GM21381 (cell line): ENCODE results near the gene ZFHX3.
"Not testable (repeated sequence)": the region's sequence is repeated elsewhere in the genome, so short reads cannot be mapped to it uniquely, and the experiment has no call there.

Source experiments
- ATAC-seq: cut with Tn5 transposase; IDR thresholded peaks from one replicate; pipeline ENCODE4 v1.9.1; 2021; ENCODE audit warnings: mild to moderate bottlenecking, moderate library complexity; ENCODE audit not compliant: unreplicated experiment

ZFHX3 gene

GRCh38 chr16:73023752-73024570 lies 24.0 kb downstream of the ZFHX3 start:
- no peak for ATAC-seq

DNA sequence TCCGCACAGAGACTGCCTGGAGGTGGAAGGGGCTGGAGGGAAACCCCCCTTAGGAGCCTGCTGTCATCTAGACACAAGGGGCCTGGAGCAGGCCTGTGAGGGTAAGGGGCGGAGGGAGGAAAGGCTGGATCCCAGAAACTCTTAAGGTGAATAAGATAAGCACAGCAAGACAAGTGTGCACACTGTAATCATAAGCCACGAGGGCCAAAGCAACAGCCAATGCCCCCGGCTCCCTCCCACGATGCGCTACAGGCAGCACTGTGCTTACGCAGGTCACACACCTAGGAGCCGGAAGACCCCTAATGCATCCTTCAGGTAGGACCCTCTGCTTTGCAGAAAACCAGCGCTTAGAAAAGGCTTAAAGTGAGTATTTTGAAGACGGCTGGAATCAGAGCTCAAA lies 24.6 kb downstream of the ZFHX3 start:
- ATAC-seq: no peak

- no peak for ATAC-seq
Measured at GRCh38 chr16:73022534-73022933, 25.4 kb downstream of the ZFHX3 start.

DNA sequence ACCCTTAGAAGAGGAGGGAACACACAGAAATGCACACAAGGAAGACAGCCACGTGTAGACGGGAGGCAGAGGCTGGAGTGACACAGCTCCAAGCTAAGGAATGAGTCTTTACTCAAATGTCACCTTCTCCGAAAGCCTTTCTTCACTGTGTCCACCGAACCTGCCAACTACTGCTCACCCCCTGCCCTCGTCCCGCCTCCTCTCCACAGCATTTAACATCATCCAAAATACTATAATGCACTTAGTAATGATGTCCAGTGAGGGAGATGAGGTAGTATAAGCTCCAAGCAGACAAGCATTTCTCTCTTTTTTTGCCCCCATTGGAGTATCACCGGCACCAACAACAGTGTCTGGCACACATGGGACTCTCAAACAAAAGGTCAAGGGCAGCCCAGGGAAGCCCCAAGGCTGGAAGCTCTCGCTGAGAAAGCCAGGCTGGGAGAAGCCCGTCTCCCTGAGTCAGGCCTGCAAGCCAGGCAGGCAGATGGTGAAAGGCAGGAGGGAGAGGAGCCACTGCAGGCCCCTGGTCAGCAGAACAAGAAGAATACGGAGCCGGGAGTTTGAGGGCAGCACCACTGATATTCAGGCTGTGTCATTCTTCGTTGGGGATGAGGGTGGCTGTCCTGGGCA lies 25.9 kb downstream of the ZFHX3 start:
- no peak for ATAC-seq

- no peak for ATAC-seq
Measured at GRCh38 chr16:73020409-73020884, 27.5 kb downstream of the ZFHX3 start.

DNA sequence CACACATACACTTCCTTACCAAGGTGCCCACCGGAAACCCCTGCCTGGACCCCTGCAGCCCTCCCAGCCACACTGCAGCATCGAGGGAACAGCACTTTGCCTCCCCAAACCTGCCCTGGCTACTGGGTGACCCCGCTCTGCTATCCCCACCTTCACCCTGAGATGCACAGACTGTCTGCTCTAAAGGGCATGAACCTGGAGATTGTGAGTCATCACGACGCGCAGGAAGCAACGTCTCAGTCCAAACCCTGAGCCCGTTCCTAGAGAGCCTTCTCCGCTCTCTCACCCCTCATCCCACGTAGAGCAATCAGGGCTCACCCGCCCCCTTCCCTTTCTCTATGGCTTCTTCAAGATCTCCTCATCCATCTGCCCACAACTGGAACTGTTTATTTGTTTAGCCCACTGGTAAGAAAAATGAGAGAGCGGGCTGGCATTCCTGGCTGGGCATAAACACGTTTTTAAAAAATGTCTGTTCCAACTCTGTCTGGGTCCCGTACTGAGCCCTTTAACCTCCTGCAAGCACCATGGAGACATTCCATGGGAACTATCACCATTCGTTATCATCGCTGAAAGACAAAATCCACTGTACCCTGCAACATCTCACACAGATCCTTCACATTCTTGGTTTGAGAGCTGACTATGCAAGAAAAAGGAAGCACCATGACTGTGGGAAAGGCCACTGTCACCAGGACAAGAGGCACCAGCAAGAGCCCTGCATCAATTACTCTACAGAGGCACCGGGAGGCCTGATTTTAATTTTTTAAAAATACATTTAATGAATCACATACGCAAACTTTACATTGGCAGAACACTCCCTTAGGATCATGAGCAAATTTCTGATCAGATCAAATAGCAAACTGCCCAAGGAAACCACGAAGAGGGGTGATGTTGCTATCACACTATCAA lies 28.2 kb downstream of the ZFHX3 start:
- no peak for ATAC-seq

- no peak for ATAC-seq
Measured at GRCh38 chr16:73018821-73019456, 29.0 kb downstream of the ZFHX3 start.

DNA sequence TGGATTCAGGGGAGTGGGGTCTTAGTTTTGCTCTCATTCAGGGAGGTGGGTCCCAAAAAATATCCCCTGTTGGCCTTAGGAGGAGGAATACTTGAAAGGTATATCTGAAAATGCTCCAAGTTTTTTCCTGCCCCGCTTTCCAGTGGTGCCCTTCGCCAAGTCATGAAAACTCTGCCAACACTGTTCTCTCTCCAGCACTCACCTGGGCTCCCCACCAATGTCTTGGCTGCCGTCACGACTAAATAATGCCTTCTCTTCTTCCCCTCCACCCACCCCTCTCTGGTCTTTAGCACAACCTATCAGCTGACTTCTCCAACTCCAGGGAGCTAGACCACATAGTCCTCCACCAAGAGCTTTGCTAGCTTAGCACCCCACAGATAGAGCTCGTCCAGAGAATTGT lies 30.6 kb downstream of the ZFHX3 start:
- ATAC-seq: no peak

DNA sequence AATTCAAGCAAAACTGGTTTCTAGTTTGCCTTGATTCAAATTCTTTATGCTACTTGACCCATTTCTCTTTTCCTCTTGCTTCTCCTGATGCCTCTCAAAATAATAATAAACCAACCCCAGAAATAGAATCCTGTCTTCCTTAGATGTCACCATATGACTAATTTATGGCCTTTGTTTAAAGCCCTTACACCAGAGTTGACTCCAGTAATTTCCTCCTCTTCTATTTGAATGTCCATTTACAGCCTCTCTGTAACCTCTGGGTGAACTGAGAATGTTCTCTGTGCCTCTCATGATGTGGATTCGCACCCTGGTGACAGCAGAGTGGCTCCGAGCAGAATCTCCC lies 31.5 kb downstream of the ZFHX3 start:
- ATAC-seq: no peak

DNA sequence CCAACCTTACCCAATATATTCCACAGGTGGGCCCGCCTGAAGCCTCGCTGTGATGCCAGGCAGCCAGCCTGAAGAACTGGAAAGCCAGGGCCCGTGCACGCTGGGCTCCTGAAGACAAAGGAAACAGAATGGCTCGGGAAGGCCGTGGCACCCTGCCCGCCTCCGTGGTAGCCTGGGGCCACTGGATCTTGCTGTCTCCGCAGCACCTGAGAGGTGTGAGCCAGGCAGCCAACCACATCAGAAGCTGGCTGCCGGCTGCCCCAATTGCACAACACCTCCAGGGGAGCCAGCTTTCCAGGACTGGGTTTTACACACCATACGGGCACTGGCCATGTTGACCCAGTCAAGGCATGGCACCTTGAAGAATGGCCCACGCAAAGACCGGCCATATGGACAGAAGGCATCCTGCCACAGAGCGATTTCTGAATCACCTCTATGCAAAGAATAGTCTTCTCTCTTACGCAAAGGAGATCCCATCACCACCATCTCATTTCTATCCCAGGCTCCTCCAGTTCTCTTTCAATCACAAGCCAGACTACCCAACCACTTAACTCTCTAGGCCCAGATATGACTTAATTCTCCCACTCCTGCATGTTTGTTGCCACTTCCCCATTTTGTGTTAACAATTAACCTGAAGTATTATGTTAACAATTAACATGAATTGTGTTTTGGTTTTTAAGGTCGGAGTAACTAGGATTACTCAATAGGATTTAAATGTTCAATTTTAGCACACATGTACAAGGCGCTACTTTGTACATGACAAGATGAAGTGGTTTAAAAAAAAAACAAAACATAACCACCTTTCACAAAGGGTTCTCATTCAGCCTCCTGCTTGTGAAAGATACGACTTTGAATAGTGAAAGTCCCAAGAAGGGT lies 32.1 kb downstream of the ZFHX3 start:
- ATAC-seq: peak; percentile 87

GRCh38 chr16:73014768-73015167 lies 33.2 kb downstream of the ZFHX3 start:
- no peak for ATAC-seq

DNA sequence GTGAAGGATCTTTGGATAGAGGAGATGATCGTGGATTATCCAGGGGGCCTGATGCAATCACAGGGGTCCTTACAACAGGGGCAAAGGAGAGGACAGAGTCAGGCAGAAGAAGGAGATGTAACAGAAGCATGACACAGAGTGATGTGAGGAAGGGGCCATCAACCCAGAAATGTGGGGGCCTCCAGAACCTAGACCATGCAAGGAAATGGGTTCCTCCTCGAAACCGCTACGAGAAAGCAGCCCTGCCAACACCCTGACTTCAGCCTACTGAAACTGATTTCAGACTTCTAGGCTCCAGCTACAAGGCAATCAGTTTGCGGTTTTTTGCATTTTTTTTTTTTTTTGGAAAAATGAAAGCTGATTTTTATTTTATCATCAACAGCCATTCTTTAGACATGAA lies 34.0 kb downstream of the ZFHX3 start:
- no peak for ATAC-seq

- ATAC-seq: no peak
Measured at GRCh38 chr16:73012341-73012740, 35.6 kb downstream of the ZFHX3 start.

DNA sequence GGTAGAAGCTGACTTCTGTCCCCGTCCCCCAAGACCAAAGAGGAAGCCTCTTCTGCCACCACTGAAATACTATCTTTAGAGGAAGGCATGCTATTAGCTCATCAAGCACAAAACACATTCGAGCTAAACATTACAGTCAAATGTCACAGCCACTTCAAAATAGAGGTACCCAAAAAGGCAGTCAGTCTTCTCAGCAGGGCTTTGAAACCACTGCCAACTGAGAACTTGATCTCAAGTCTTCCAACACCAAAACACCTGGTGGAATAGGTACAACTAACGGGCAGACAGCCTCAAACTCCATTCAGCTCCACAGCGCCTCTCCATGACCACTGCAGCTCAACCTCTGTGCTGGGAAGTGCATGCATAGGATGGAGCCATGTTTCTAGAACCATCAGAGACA lies 36.0 kb downstream of the ZFHX3 start:
- no peak for ATAC-seq

- no peak for ATAC-seq
Measured at GRCh38 chr16:73010150-73010676, 37.7 kb downstream of the ZFHX3 start.

DNA sequence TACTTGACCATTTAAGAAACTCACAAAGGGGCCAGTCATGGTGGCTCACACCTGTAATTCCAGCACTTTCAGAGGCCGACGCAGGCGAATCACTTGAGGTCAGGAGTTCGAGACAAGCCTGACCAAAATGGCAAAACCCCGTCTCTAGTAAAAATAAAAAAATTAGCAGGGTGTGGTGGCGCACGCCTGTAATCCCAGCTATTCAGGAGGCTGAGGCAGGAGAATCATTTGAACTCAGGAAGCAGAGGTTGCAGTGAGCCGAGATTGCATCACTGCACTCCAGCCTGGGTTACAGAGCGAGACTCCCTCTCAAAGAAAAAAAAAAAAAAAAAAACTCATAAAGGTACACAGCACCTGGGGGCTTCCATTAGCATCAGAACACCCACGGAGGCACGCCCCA lies 38.2 kb downstream of the ZFHX3 start:
- not testable (repeated sequence) for ATAC-seq

DNA sequence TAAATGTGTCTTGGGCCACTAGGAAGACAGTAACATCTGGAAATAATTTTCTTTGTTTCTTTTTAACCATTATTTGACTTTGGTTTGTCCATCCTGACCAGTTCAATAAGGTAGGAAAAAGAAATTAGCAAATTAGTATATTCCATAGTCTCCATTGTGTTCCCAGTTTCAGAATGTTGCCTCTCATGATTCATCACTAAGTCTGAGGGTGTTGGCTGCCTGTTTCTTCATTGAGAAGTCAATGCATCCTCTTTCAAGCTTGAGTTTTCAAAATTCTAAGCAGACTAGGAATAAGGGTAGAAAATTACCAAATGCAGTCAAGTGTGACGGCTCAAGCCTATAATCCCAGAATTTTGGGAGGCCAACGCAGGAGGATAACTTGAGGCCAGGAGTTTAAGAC lies 41.9 kb downstream of the ZFHX3 start:
- no peak for ATAC-seq

GRCh38 chr16:73002866-73003265 lies 45.1 kb downstream of the ZFHX3 start:
- ATAC-seq: no peak

GRCh38 chr16:73000907-73001521 lies 46.9 kb downstream of the ZFHX3 start:
- ATAC-seq: no peak
